Thyroid gland (tissue), 4 donors: ENCODE data around the gene ATP5PO. TPM values are rescaled to one million over a fixed set of nuclear protein-coding genes. Genes with fewer than 3 reads are reported as not detected.

Experiments
- DNase-seq, 2 donors: peaks; one replicate each; pipeline ENCODE4 v3.0.0-alpha.2; 2019
- H3K27ac ChIP-seq, 3 donors: fragments of 200-600 bp; sonication (generic); 1 replicate in 2 of 3; 2 replicates in 1 of 3; pipeline ENCODE4 v1.5.1; 2016 to 2019; ENCODE audit warnings: mild to moderate bottlenecking in 1 of 3, moderate library complexity in 1 of 3
- H3K27me3 ChIP-seq: fragments of 200-600 bp; sonication (generic); one replicate; pipeline ENCODE4 v1.5.1; 2019
- H3K36me3 ChIP-seq, 2 donors: fragments of 200-600 bp; sonication (generic); one replicate each; pipeline ENCODE4 v1.5.1; 2016 to 2019
- H3K4me1 ChIP-seq, 2 donors: fragments of 200-600 bp; sonication (generic); one replicate each; pipeline ENCODE4 v1.5.1; 2017 to 2019
- H3K4me3 ChIP-seq, 3 donors: fragments of 200-600 bp; sonication (generic); replicated peaks in 1 of 3; 1 replicate in 2 of 3; 2 replicates in 1 of 3; pipeline ENCODE4 v1.5.1; 2016; ENCODE audit warnings: mild to moderate bottlenecking in 1 of 3
- H3K9me3 ChIP-seq: fragments of 200-600 bp; sonication (generic); one replicate; pipeline ENCODE4 v1.5.1; 2017
- CTCF ChIP-seq, 6 experiments: fragments of 200-600 bp in 3 of 6; fragments of 450-650 bp in 3 of 6; sonication (generic) in 3 of 6; IDR thresholded peaks; one replicate each; pipeline ENCODE4 v1.5.1; 2016 to 2019; ENCODE audit warnings: antibody characterized with exemption in 6 of 6, mild to moderate bottlenecking in 2 of 6, inconsistent platforms in 1 of 6, moderate library complexity in 1 of 6
- POLR2A ChIP-seq, 2 donors: fragments of 450-650 bp; IDR thresholded peaks; one replicate each; pipeline ENCODE4 v1.6.1; 2017; ENCODE audit warnings: antibody characterized with exemption in 2 of 2, mild to moderate bottlenecking in 2 of 2, moderate library complexity in 1 of 2
- WGBS, 2 donors: methylation state at CpG; one replicate each; pipeline ENCODE4 v1.1.5; 2017; 5-methylcytosine and 5-hydroxymethylcytosine counted together
- intact Hi-C: fragments of 100-400 bp; cut with DNase I; formaldehyde crosslinking; loops from one replicate; pipeline ENCODE4 v1.15.1; 2023
- total RNA-seq, 4 donors: library from RNA; depleted of rRNA; stranded (reverse); fragments of >200 nt; gene quantifications; one replicate each; pipeline ENCODE4 v1.2.3, GENCODE V29; 2016

Gene ATP5PO
- total RNA-seq, 4 donors from 2014 or later: 201 to 300 (median 256) TPM

GRCh38 chr21:33924766-33925100, 9.1 kb upstream of the ATP5PO start:
- H3K27ac ChIP-seq: peak overlapping the region in 2 of 3 donors; percentile 32 to 79
- no peaks in the 10 kb centered on the region for H3K27me3 ChIP-seq
- WGBS, 2 donors: 71 to 83% methylated on average over 3 of the region's 3 CpGs

GRCh38 chr21:33924079-33924765, 8.6 kb upstream of the ATP5PO start:
- intact Hi-C loops: loop anchor here (2.0 kb wide), 1 partner anchor 427 kb away; no protein-coding TSS in a partner anchor
- peak; percentile 89 to 95 for DNase-seq
- peaks cover 4 to 7% of the 10 kb centered on the region in 2 donors for H3K4me1 ChIP-seq
- no peak for TF ChIP-seq POLR2A (IDR thresholded peaks at IDR 0.05)
- peak; percentile 79 to 97 (median 92) for TF ChIP-seq CTCF (IDR thresholded peaks at IDR 0.05)
- H3K27me3 ChIP-seq: no peaks in the 10 kb centered on the region
- no peaks in the 10 kb centered on the region for H3K9me3 ChIP-seq
- peak overlapping the region in 2 of 3 donors; percentile 32 to 79 for H3K27ac ChIP-seq
- 22 to 29% methylated on average over 11 to 13 of the region's 13 CpGs for WGBS, 2 donors
- H3K4me3 ChIP-seq: no peak overlapping the region
- H3K36me3 ChIP-seq: no peaks in the 10 kb centered on the region

More at GRCh38 chr21:33924766-33925100, 9.1 kb upstream of the ATP5PO start:
- Histone ChIP-seq H3K4me1 (peaks cover 4 to 7% of the 10 kb centered on the region in 2 donors), H3K9me3 (no peaks in the 10 kb centered on the region), H3K36me3 (no peaks in the 10 kb centered on the region), H3K4me3 (no peak overlapping the region)
- TF ChIP-seq POLR2A (IDR thresholded peaks at IDR 0.05): no peak
- intact Hi-C loops: loop anchor here (2.0 kb wide), 1 partner anchor 426 kb away; no protein-coding TSS in a partner anchor
- no peak for DNase-seq

- H3K36me3 ChIP-seq: no peaks in the 10 kb centered on the region
- H3K4me3 ChIP-seq: no peak overlapping the region
- TF ChIP-seq CTCF (IDR thresholded peaks at IDR 0.05): no peak
- no peak for TF ChIP-seq POLR2A (IDR thresholded peaks at IDR 0.05)
- intact Hi-C loops: loop anchor here (10.0 kb wide), 1 partner anchor 157 kb away; the partner anchor contains the start of genes MRPS6 and SLC5A3
- no peaks in the 10 kb centered on the region for H3K27me3 ChIP-seq
- H3K9me3 ChIP-seq: no peaks in the 10 kb centered on the region
- 78 to 80% methylated on average over 4 of the region's 4 CpGs for WGBS, 2 donors
- peaks cover 0 to 3% of the 10 kb centered on the region in 2 donors for H3K4me1 ChIP-seq
- no peak overlapping the region for H3K27ac ChIP-seq
- DNase-seq: no peak
These were observed 1.8 kb upstream of the ATP5PO start for GRCh38 chr21:33917421-33917820.

- DNase-seq: no peak
- Histone ChIP-seq H3K4me1 (peaks cover 0 to 3% of the 10 kb centered on the region in 2 donors), H3K36me3 (peaks cover 5 to 9% of the 10 kb centered on the region in 2 donors), H3K4me3 (peak overlapping the region in 1 of 3 donors; percentile 95), H3K27me3 (no peaks in the 10 kb centered on the region), H3K27ac (no peak overlapping the region), H3K9me3 (no peaks in the 10 kb centered on the region)
- intact Hi-C loops: loop anchor here (10.0 kb wide), 1 partner anchor 159 kb away; the partner anchor contains the start of genes MRPS6 and SLC5A3
- TF ChIP-seq POLR2A (IDR thresholded peaks at IDR 0.05): no peak
- no peak for TF ChIP-seq CTCF (IDR thresholded peaks at IDR 0.05)
- WGBS, 2 donors: 54 to 57% methylated on average over 5 of the region's 5 CpGs
These were observed 580 bp upstream of the ATP5PO start for GRCh38 chr21:33916200-33916567.

GRCh38 chr21:33914188-33914587, 1.4 kb downstream of the ATP5PO start:
- Histone ChIP-seq H3K9me3 (no peaks in the 10 kb centered on the region), H3K4me3 (no peak overlapping the region), H3K4me1 (peaks cover 0 to 3% of the 10 kb centered on the region in 2 donors), H3K27me3 (no peaks in the 10 kb centered on the region), H3K27ac (no peak overlapping the region), H3K36me3 (peaks cover 22 to 23% of the 10 kb centered on the region in 2 donors)
- TF ChIP-seq CTCF (IDR thresholded peaks at IDR 0.05): no peak
- intact Hi-C loops: loop anchor here (10.0 kb wide), 1 partner anchor 161 kb away; the partner anchor contains the start of genes MRPS6 and SLC5A3
- no peak for DNase-seq
- 89 to 92% methylated on average over 5 of the region's 5 CpGs for WGBS, 2 donors
